Hematopoietic multipotent progenitor cell treated with erythropoietin and hydrocortisone succinate and interleukin-3 and kit ligand, for 4 days (in vitro differentiated cells): Measurements from ENCODE around the gene MYOF.
"Not testable (repeated sequence)": the region's sequence is repeated elsewhere in the genome, so short reads cannot be mapped to it uniquely, and the experiment has no call there.

Source experiments
- DNase-seq: peaks from one replicate; pipeline ENCODE4 v3.0.0-alpha.2; 2015

The MYOF gene

GRCh38 chr10:93422118-93422517, 60.0 kb downstream of the MYOF start:
- no peak for DNase-seq

- DNase-seq: no peak
Observed at GRCh38 chr10:93420944-93421825, 60.9 kb downstream of the MYOF start.

GRCh38 chr10:93420091-93420490, 62.0 kb downstream of the MYOF start:
- DNase-seq: no peak

GRCh38 chr10:93419016-93419415, 63.1 kb downstream of the MYOF start:
- DNase-seq: not testable (repeated sequence)

- no peak for DNase-seq
Observed at GRCh38 chr10:93417921-93418320, 64.2 kb downstream of the MYOF start.

GRCh38 chr10:93417266-93417665, 64.9 kb downstream of the MYOF start:
- peak; percentile 34 for DNase-seq

- no peak for DNase-seq
Observed at GRCh38 chr10:93416824-93417223, 65.3 kb downstream of the MYOF start.

- no peak for DNase-seq
Observed at GRCh38 chr10:93415693-93416092, 66.4 kb downstream of the MYOF start.

- peak; percentile 56 for DNase-seq
Observed at GRCh38 chr10:93413252-93413689, 68.9 kb downstream of the MYOF start.

GRCh38 chr10:93412801-93413200, 69.3 kb downstream of the MYOF start:
- peak; percentile 55 for DNase-seq

GRCh38 chr10:93410697-93411348, 71.3 kb downstream of the MYOF start:
- no peak for DNase-seq

- no peak for DNase-seq
Observed at GRCh38 chr10:93408783-93409182, 73.4 kb downstream of the MYOF start.

- DNase-seq: no peak
Observed at GRCh38 chr10:93406364-93407145, 75.6 kb downstream of the MYOF start.

- DNase-seq: no peak
Observed at GRCh38 chr10:93404048-93404354, 78.1 kb downstream of the MYOF start.

GRCh38 chr10:93403152-93404047, 78.7 kb downstream of the MYOF start:
- DNase-seq: no peak

- no peak for DNase-seq
Observed at GRCh38 chr10:93402192-93402591, 79.9 kb downstream of the MYOF start.

GRCh38 chr10:93398528-93398927, 83.6 kb downstream of the MYOF start:
- DNase-seq: no peak

- no peak for DNase-seq
Observed at GRCh38 chr10:93397020-93397419, 85.1 kb downstream of the MYOF start.

GRCh38 chr10:93393211-93393610, 88.9 kb downstream of the MYOF start:
- DNase-seq: no peak

- peak; percentile 31 for DNase-seq
Observed at GRCh38 chr10:93392121-93392520, 90.0 kb downstream of the MYOF start.

- DNase-seq: peak; percentile 31
Observed at GRCh38 chr10:93390306-93391090, 91.6 kb downstream of the MYOF start.
